NCI-H460 (cell line): ENCODE results near the gene PDGFRB. TPM values are rescaled to one million over a fixed set of nuclear protein-coding genes. Genes with fewer than 3 reads are reported as not detected.
A peak's percentile ranks its signal among the peaks of the same experiment; 100 is the strongest.

Source experiments
- DNase-seq: peaks from one replicate; pipeline ENCODE4 v3.0.0-alpha.2; 2016; ENCODE audit warnings: low read depth; ENCODE audit errors: extremely low read depth
- total RNA-seq: library from RNA; depleted of rRNA; stranded (reverse); fragments of >200 nt; shearing (Covaris generic); gene quantifications from 2 replicates; pipeline ENCODE4 v1.2.3, GENCODE V29; 2014

PDGFRB gene
- total RNA-seq, 1 experiment from 2014 or later = 2.4 TPM

DNA sequence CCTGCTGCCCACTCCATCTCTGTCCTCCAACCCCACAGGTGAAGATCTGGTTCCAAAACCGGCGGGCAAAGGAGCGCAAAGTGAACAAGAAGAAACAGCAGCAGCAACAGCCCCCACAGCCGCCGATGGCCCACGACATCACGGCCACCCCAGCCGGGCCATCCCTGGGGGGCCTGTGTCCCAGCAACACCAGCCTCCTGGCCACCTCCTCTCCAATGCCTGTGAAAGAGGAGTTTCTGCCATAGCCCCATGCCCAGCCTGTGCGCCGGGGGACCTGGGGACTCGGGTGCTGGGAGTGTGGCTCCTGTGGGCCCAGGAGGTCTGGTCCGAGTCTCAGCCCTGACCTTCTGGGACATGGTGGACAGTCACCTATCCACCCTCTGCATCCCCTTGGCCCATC is 27.8 kb upstream of the PDGFRB start:
- no peak for DNase-seq

GRCh38 chr5:150182774-150183173 is 27.1 kb upstream of the PDGFRB start:
- DNase-seq = no peak

GRCh38 chr5:150181766-150182545 is 26.3 kb upstream of the PDGFRB start:
- no peak for DNase-seq

DNA sequence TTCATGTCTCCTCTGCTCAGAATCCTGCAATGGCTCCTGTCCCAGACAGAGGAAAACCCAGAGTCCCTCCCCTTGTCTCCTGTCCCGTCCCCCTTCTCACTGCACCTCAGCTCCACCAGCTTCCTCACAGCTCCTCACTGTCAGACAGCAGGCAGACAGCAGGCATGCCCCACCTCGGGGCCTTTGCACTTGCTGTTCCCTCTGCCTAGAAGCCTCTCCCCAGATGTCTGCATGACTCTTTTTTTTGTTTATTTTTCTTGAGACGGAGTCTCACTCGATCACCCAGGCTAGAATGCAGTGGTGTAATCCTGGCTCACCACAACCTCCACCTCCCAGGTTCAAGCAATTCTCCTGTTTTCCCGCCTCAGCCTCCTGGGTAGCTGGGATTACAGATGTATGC is 25.4 kb upstream of the PDGFRB start:
- DNase-seq = no peak

GRCh38 chr5:150180241-150181026 is 24.8 kb upstream of the PDGFRB start:
- no peak for DNase-seq

- DNase-seq = no peak
Observed at GRCh38 chr5:150179019-150179620, 23.5 kb upstream of the PDGFRB start.

DNA sequence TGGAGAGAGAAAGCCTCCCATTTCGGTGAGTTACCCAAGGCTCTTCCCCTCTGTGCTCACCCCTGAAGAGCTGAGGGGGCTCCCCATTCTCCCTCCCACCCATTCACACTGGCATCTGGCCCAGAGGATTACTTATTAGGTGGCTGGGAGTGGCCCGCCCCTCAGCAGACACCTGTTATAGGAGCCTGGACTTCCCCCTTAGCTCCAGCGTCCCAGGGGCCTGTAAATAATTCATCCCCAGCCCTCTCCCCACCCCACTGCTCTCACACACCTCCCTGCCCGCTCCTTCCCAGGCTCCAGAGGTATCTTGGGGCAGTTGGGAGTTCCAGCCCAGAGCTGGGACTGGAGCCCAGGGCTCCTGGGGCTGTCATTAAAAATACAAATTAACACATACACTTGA is 22.6 kb upstream of the PDGFRB start:
- DNase-seq = no peak

DNA sequence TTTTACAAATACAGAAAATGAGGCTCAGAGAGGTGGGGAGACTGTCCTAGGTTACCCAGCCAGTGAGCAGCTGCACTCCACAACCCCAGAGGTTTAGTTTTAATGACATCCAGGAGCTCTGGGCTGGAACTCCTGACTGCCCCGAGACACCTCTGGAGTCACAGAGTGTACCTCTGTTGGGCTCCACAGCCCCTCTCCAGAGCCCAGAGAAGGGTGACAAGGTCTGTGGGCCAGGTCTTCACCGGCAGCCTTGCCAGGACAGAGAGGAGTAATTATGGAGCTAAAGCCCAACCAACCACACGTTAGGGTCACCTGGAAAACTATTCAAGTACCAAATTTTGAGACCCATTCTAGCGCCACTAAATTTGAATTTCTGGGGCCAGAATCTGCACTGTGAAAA is 22.1 kb upstream of the PDGFRB start:
- DNase-seq = no peak

GRCh38 chr5:150176745-150177477 is 21.3 kb upstream of the PDGFRB start:
- no peak for DNase-seq

DNA sequence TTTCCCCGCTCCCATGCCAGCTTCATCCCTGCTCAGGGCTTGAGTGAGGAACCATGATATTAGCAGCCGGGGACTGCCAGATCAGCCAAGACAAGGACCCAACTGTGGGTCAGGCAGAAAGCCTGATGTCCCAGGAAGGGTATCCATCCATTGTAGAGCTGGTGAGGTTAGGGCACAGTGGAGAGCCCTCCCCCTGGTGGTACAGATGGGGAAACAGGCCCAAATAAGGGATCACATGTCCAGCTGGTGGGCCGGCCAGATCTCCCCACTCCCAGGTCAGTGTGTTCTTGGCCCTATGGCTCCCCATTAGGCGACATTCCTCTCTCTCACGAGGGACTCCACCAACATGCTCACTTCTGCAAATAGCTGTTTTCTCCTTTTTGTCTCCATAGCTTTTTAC is 19.9 kb upstream of the PDGFRB start:
- peak; percentile 48 for DNase-seq

GRCh38 chr5:150175076-150175475 is 19.4 kb upstream of the PDGFRB start:
- DNase-seq = no peak

- DNase-seq = no peak
Observed at GRCh38 chr5:150174285-150174684, 18.6 kb upstream of the PDGFRB start.

GRCh38 chr5:150173161-150173560 is 17.5 kb upstream of the PDGFRB start:
- no peak for DNase-seq

DNA sequence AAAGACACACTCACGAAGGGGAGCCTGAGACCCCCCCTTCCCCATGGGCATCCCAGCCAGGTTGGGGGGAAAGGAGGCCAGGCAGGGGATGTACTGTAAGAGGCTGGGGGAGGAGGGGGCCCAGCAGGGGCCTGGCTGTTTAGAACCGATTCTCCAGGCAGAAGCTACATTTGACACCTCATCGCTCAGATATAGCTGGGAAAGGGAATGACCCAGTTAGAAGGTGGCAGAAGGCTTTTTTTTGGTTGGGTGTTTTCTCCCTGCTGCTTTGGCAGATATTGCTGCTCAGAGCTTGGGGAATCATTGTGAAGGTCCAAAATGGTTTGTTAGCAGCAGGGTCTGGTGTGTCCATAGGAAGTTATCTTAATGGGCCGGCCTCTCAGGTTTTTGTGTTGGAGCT is 16.9 kb upstream of the PDGFRB start:
- no peak for DNase-seq

GRCh38 chr5:150172145-150172544 is 16.5 kb upstream of the PDGFRB start:
- no peak for DNase-seq

DNA sequence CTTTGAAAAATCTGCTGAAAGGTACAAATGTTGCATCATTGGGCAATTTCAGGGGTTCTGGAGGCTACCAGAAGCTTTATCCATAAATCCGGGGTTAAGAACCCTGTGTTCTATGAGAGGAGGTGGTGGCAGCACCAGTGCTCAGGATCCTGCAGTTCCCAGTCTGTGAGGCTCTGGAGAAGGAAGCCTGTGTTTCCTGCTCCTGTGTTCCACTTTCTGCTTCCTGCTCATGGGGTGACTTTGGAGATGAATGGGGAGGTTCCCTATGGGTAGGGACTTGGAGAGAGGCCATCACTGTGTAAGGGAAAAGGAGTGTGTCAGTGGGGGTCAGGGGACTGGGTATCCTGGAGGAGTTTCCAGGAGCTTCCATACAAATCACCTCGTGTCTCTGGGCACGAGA is 13.2 kb upstream of the PDGFRB start:
- no peak for DNase-seq

- no peak for DNase-seq
Observed at GRCh38 chr5:150167908-150168307, 12.3 kb upstream of the PDGFRB start.

DNA sequence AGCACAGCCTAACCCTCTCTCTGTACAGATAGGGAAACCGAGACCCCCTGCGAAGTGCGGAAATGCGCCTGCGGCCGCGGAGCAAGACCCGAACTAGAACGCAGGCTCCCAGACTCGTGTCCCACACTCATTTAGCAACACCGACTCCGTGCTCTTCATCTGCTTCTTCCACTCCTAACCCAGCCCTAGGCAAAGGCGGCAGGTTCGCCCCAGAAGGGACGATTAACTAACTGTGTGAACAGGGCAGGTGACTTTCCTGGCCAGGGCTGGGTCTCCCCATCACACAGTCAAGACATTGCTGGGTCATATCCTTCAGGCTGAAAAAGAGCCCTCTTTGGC is 11.8 kb upstream of the PDGFRB start:
- DNase-seq = no peak

- DNase-seq = no peak
Observed at GRCh38 chr5:150166650-150167511, 11.2 kb upstream of the PDGFRB start, which contains the start of gene CDX1. CDX1 (plus strand) TSS chr5:150166778; CDS start chr5:150166877, 99 bp downstream.

GRCh38 chr5:150166037-150166649 is 10.5 kb upstream of the PDGFRB start:
- no peak for DNase-seq
